Colonic mucosa (tissue), 4 donors: ENCODE data around the gene ZFYVE19. TPM values are rescaled to one million over a fixed set of nuclear protein-coding genes. Genes with fewer than 3 reads are reported as not detected.
"Not testable (repeated sequence)": the region's sequence is repeated elsewhere in the genome, so short reads cannot be mapped to it uniquely, and the experiment has no call there.

Experiments
- DNase-seq: peaks from one replicate; pipeline ENCODE4 v3.0.0-alpha.2; 2020
- H3K27ac ChIP-seq: fragments of 200-600 bp; one replicate; pipeline ENCODE4 v1.8.0; 2021
- H3K27me3 ChIP-seq: fragments of 200-600 bp; one replicate; pipeline ENCODE4 v1.8.0; 2021
- H3K36me3 ChIP-seq: fragments of 200-600 bp; one replicate; pipeline ENCODE4 v1.8.0; 2021
- H3K4me1 ChIP-seq: fragments of 200-600 bp; one replicate; pipeline ENCODE4 v1.8.0; 2021; ENCODE audit warnings: mild to moderate bottlenecking
- H3K4me3 ChIP-seq: fragments of 200-600 bp; one replicate; pipeline ENCODE4 v1.8.0; 2021
- H3K9ac ChIP-seq, 2 donors: one replicate each; pipeline ENCODE4 v1.7.0; 2013; ENCODE audit warnings: control low read depth in 2 of 2, low read depth in 2 of 2, low read length in 2 of 2
- H3K9me3 ChIP-seq: fragments of 200-600 bp; one replicate; pipeline ENCODE4 v1.8.0; 2021
- intact Hi-C: fragments of 100-400 bp; cut with DNase I; formaldehyde crosslinking; loops from one replicate; pipeline ENCODE4 v1.14.1; 2022
- total RNA-seq, 2 donors: library from RNA; stranded (reverse); fragmentation: NEBNext Ultra II Directional in 1 of 2; extraction: Animal tissue kit (Norgen Biotek cat#: 25700) in 1 of 2; gene quantifications; one replicate each; pipeline ENCODE4 v1.2.1, GENCODE V29; 2021
- TF ChIP-seq, protein P1 (sequence below): fragments of 200-600 bp; IDR thresholded peaks from one replicate; pipeline ENCODE4 v1.8.0; 2022; ENCODE audit warnings: antibody characterized with exemption, mild to moderate bottlenecking
- donor health status: healthy.
- donor health status: DM: no; HTN: no; CAD: no.
- donor health status: DM: no; HTN: no; CAD: no.

ZFYVE19 gene
- total RNA-seq, 2 donors from 2014 or later, result 22.9 to 27.9 TPM

DNA sequence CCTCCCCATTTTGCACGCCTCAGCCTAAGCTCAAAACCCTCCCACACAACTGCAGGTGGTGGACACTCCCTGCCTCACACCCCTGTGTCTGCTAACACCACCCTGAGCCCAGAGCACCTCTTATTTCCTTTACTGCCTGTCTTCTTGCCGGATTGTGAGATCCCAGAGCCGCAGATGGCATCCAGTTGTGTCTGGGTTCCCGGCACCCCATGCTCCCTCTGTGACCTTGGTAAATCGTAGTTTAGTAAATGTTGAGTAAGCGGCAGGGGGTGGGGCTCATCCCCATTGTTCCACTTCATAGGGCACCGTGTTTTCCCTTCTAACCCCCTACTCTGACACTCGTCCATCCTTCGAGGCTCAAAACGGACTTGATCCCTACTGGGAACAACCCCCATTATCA lies 51.8 kb downstream of the ZFYVE19 start:
- DNase-seq, result no peak
- Histone ChIP-seq H3K27me3 (no peaks in the 10 kb centered on the region), H3K9ac (peak overlapping the region in 1 of 2 donors; percentile 31), H3K4me3 (no peak overlapping the region), H3K4me1 (peaks cover 14% of the 10 kb centered on the region), H3K27ac (no peak overlapping the region), H3K36me3 (no peaks in the 10 kb centered on the region), H3K9me3 (no peaks in the 10 kb centered on the region)
- intact Hi-C loops, result loop anchor here (5.0 kb wide), 1 partner anchor 34 kb away; the partner anchor contains the start of gene VPS18
- TF ChIP-seq, protein P1, sequence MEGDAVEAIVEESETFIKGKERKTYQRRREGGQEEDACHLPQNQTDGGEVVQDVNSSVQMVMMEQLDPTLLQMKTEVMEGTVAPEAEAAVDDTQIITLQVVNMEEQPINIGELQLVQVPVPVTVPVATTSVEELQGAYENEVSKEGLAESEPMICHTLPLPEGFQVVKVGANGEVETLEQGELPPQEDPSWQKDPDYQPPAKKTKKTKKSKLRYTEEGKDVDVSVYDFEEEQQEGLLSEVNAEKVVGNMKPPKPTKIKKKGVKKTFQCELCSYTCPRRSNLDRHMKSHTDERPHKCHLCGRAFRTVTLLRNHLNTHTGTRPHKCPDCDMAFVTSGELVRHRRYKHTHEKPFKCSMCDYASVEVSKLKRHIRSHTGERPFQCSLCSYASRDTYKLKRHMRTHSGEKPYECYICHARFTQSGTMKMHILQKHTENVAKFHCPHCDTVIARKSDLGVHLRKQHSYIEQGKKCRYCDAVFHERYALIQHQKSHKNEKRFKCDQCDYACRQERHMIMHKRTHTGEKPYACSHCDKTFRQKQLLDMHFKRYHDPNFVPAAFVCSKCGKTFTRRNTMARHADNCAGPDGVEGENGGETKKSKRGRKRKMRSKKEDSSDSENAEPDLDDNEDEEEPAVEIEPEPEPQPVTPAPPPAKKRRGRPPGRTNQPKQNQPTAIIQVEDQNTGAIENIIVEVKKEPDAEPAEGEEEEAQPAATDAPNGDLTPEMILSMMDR, result no peak

DNA sequence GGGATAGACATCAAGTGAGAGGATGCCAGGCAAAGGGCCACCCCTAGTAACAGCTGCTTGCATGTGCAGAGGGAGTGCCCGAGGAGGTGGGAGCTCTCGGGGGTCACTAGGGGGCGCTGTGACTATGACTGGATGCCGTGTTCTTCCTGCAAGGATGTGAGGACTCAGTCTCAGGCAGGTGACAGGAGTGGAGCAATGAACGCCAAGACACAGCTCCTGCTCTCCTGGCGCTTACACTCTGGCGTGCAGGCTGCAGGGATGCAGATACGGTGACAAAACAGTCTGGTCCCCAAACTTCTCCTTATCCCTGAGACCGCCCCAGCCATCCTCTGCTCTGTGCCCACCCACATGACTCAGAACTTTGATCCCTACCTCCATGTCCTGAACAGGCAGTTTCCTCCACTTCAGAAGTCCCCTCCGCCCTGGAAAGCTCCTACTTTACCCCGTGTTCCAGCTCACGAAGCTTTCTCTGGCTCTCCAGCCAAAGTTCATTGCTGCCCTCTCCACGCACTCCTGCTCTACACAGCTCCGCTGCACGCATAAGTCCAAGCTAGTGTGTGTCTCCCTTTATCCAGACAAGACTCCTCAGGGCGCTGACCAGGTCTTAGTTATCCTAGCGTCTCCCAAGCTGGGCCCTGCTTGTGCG lies 52.4 kb downstream of the ZFYVE19 start:
- H3K36me3 ChIP-seq, result no peaks in the 10 kb centered on the region
- DNase-seq, result peak; percentile 93
- intact Hi-C loops, result loop anchor here (5.0 kb wide), 1 partner anchor 33 kb away; the partner anchor contains the start of gene VPS18
- H3K27ac ChIP-seq, result peak overlapping the region; percentile 30
- no peaks in the 10 kb centered on the region for H3K27me3 ChIP-seq
- H3K9ac ChIP-seq, result peak overlapping the region in 1 of 2 donors; percentile 31
- no peak overlapping the region for H3K4me3 ChIP-seq
- H3K4me1 ChIP-seq, result peaks cover 14% of the 10 kb centered on the region
- TF ChIP-seq, protein P1, result peak; percentile 77
- no peaks in the 10 kb centered on the region for H3K9me3 ChIP-seq

DNA sequence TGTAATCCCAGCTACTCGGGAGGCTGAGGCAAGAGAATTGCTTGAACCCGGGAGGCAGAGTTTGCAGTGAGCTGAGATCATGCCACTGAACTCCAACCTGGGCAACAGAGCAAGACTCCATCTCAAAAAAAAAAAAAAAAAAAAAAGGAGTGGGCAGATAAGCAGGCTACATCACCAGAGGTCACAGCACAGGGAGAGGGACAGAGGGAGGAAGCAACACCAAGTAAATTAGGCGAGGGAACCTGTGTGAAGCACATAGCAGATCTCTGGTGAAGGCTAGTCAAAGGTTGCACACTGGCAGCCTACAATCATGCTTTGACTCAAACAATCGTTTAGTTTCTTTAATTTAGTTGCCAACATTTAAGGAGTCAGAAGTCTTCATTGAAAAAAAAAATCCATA lies 54.3 kb downstream of the ZFYVE19 start:
- H3K27me3 ChIP-seq, H3K36me3 ChIP-seq, DNase-seq, H3K9ac ChIP-seq, intact Hi-C loops, H3K9me3 ChIP-seq, H3K4me3 ChIP-seq: not testable (repeated sequence)
- peaks cover 12% of the 10 kb centered on the region for H3K4me1 ChIP-seq
- peak overlapping the region; percentile 62 for H3K27ac ChIP-seq

DNA sequence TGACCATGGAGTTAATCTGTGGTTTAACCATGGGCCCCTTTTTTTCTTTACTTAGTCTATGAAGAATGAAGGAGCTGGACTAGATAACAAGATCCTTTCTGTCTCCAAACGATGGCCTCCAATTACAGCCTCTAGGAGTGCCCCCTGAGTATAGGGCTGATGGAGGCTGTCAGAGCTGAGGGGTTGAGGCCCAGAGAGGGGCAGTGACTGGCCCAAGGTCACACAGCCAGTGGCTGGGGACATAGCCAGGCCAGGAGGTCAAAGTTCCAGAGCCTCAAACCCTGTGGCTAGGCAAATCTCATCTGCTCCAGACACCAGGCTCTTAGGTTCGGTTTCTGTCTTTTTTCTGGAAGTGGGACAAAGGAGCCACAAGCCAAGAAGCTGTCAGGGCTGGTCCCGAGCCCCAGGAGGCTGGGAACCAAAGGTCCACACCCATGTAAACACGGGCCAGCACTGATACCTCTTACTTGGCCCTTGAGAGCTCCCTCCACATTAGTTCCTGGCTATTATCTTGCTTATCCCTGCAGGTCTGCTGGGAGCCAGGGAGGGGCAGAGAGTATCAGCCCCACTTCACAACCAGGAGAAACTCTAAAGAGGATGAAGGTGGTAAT lies 56.9 kb downstream of the ZFYVE19 start:
- Histone ChIP-seq H3K4me1 (no peaks in the 10 kb centered on the region), H3K9me3 (no peaks in the 10 kb centered on the region), H3K27ac (peak overlapping the region; percentile 62), H3K4me3 (no peak overlapping the region), H3K36me3 (no peaks in the 10 kb centered on the region), H3K9ac (peak overlapping the region in 1 of 2 donors; percentile 68), H3K27me3 (no peaks in the 10 kb centered on the region)
- DNase-seq, result peak; percentile 63
- intact Hi-C loops, result no loop called here
- TF ChIP-seq, protein P1, result no peak

Other genes with a start within 250 kb of the ZFYVE19 start
- 10 to 100 TPM; 27.5 to 32.0 TPM for gene CCDC32, start 242.0 kb upstream of the ZFYVE19 start, total RNA-seq
- gene RPUSD2, start 237.8 kb upstream of the ZFYVE19 start, total RNA-seq, result 10 to 100 TPM; 11.0 to 17.0 TPM
- 10 to 100 TPM in 1 of 2 donors, 1 to 10 TPM in 1; 8.5 to 18.8 TPM for gene KNL1, start 212.8 kb upstream of the ZFYVE19 start, total RNA-seq
- gene RAD51, start 111.9 kb upstream of the ZFYVE19 start, total RNA-seq, result 10 to 100 TPM; 10.0 to 30.5 TPM
- gene RMDN3, start 51.8 kb upstream of the ZFYVE19 start, total RNA-seq, result 10 to 100 TPM; 31.1 to 49.1 TPM
- gene GCHFR, start 43.0 kb upstream of the ZFYVE19 start, total RNA-seq, result 10 to 100 TPM; 39.5 to 42.5 TPM
- under 1 TPM; 0.74 to 0.80 TPM for gene C15orf62, start 37.1 kb upstream of the ZFYVE19 start, total RNA-seq
- gene DNAJC17, start 384 bp downstream of the ZFYVE19 start, total RNA-seq, result 10 to 100 TPM; 38.1 to 48.0 TPM
- 100 to 1,000 TPM; 137 to 166 TPM for gene PPP1R14D, start 21.6 kb downstream of the ZFYVE19 start, total RNA-seq
- gene SPINT1, start 37.0 kb downstream of the ZFYVE19 start, total RNA-seq, result 100 to 1,000 TPM; 280 to 330 TPM
- gene RHOV, start 67.1 kb downstream of the ZFYVE19 start, total RNA-seq, result 10 to 100 TPM; 14.9 to 18.6 TPM
- gene VPS18, start 87.4 kb downstream of the ZFYVE19 start, total RNA-seq, result 10 to 100 TPM; 18.3 to 19.2 TPM
- gene DLL4, start 122.3 kb downstream of the ZFYVE19 start, total RNA-seq, result 10 to 100 TPM; 18.5 to 21.6 TPM
- 10 to 100 TPM in 1 of 2 donors, 1 to 10 TPM in 1; 4.0 to 20.9 TPM for gene CHAC1, start 146.4 kb downstream of the ZFYVE19 start, total RNA-seq